Measurements from ENCODE around the gene CYP19A1. TPM values are rescaled to one million over a fixed set of nuclear protein-coding genes. Genes with fewer than 3 reads are reported as not detected.
A peak's percentile ranks its signal among the peaks of the same experiment; 100 is the strongest.

The CYP19A1 gene
- total and polyA plus RNA-seq, 7 donors, result 0.10 to 0.71 (median 0.41) TPM; not detected in 4

DNA sequence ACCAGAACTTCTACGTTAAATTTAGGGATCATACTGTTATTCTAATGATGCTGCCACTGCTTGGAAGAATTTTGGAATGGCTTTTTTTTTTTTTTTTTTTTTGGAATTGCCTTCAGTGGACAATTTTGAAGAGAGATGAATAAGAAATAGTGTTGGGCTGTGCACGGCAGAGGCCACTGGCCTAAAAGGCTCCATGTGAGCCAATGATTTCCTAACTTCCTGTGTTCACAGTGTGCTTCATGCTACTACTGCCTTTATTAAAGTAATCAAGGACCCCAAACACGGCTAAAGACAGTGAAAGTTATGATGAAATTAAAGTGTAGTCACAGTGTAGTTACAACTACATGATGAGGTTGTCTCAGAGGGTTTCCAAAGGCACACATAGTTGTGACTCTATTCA lies 142.9 kb downstream of the CYP19A1 start:
- Histone ChIP-seq H3K36me3 (no peaks in the 10 kb centered on the region), H3K27ac (no peak overlapping the region), H3K27me3 (peaks cover 0 to 19% (median 3%) of the 10 kb centered on the region in 3 donors), H3K9me3 (no peaks in the 10 kb centered on the region), H3K4me3 (no peak overlapping the region), H3K4me1 (peaks cover 0 to 7% (median 6%) of the 10 kb centered on the region in 4 donors)
- WGBS, 2 donors, result 67% methylated on average over 3 of the region's 3 CpGs
- no peak for DNase-seq
- TF ChIP-seq EP300 (IDR thresholded peaks at IDR 0.05) (no peak), POLR2A (IDR thresholded peaks at IDR 0.05) (no peak), POLR2AphosphoS5 (IDR thresholded peaks at IDR 0.05) (no peak)
- TF ChIP-seq, protein P1, sequence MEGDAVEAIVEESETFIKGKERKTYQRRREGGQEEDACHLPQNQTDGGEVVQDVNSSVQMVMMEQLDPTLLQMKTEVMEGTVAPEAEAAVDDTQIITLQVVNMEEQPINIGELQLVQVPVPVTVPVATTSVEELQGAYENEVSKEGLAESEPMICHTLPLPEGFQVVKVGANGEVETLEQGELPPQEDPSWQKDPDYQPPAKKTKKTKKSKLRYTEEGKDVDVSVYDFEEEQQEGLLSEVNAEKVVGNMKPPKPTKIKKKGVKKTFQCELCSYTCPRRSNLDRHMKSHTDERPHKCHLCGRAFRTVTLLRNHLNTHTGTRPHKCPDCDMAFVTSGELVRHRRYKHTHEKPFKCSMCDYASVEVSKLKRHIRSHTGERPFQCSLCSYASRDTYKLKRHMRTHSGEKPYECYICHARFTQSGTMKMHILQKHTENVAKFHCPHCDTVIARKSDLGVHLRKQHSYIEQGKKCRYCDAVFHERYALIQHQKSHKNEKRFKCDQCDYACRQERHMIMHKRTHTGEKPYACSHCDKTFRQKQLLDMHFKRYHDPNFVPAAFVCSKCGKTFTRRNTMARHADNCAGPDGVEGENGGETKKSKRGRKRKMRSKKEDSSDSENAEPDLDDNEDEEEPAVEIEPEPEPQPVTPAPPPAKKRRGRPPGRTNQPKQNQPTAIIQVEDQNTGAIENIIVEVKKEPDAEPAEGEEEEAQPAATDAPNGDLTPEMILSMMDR (IDR thresholded peaks at IDR 0.05), result no peak
- intact Hi-C loops (cut with DNase I), result no loop called here

DNA sequence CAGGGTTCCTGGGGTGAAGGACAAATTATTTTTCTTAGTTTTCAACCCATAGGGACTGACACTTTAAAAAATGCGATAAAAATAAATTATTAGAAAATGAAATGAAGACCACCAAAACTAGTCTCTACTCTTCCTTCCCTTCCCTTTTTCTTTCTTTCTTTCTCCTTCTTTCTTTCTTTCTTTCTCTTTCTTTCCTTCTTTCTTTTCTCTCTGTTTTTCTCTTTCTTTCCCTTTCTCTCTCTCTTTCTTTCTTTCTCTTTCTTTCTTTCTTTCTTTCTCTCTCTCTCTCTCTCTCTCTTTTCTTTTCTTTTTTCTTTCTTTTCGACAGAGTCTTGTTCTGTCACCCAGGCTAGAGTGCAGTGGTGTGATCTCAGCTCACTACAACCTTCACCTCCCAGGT lies 144.4 kb downstream of the CYP19A1 start:
- Histone ChIP-seq H3K4me1 (peaks cover 0 to 7% (median 6%) of the 10 kb centered on the region in 4 donors), H3K27ac (no peak overlapping the region), H3K4me3 (no peak overlapping the region), H3K27me3 (peaks cover 0 to 19% (median 3%) of the 10 kb centered on the region in 3 donors), H3K36me3 (no peaks in the 10 kb centered on the region), H3K9me3 (no peaks in the 10 kb centered on the region)
- no peak for DNase-seq
- 69 to 93% methylated on average over 2 of the region's 2 CpGs for WGBS, 2 donors
- TF ChIP-seq, protein P1 (IDR thresholded peaks at IDR 0.05), result no peak
- TF ChIP-seq POLR2A (IDR thresholded peaks at IDR 0.05), result no peak
- no peak for TF ChIP-seq POLR2AphosphoS5 (IDR thresholded peaks at IDR 0.05)
- no peak for TF ChIP-seq EP300 (IDR thresholded peaks at IDR 0.05)
- intact Hi-C loops (cut with DNase I), result no loop called here

DNA sequence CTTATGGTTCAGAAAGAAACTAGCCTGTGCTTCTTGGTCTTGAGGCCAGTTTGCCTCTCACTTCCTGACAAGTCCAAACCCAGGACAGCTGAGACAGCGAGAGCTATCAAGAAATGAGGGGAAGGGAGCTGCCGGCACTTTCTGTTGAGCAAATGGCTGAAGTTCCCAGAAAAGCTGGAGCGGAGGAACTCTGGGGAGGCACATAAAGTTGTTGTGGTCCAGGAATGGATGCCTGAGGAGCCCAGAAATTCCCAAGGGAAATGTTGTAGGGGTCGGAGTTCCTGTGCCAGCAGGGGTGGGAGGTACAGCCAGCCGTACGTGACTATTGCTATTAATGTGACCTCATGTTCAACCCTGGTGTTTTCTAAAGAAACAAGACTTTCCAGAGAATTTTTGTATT lies 144.9 kb downstream of the CYP19A1 start:
- Histone ChIP-seq H3K9me3 (no peaks in the 10 kb centered on the region), H3K4me3 (no peak overlapping the region), H3K4me1 (peaks cover 0 to 7% (median 6%) of the 10 kb centered on the region in 4 donors), H3K36me3 (no peaks in the 10 kb centered on the region), H3K27ac (no peak overlapping the region), H3K27me3 (peaks cover 0 to 19% (median 3%) of the 10 kb centered on the region in 3 donors)
- WGBS, 2 donors, result 69 to 81% methylated on average over 6 of the region's 6 CpGs
- intact Hi-C loops (cut with DNase I), result no loop called here
- TF ChIP-seq, protein P1 (IDR thresholded peaks at IDR 0.05), result no peak
- TF ChIP-seq POLR2A (IDR thresholded peaks at IDR 0.05) (no peak), EP300 (IDR thresholded peaks at IDR 0.05) (no peak), POLR2AphosphoS5 (IDR thresholded peaks at IDR 0.05) (no peak)
- no peak for DNase-seq

DNA sequence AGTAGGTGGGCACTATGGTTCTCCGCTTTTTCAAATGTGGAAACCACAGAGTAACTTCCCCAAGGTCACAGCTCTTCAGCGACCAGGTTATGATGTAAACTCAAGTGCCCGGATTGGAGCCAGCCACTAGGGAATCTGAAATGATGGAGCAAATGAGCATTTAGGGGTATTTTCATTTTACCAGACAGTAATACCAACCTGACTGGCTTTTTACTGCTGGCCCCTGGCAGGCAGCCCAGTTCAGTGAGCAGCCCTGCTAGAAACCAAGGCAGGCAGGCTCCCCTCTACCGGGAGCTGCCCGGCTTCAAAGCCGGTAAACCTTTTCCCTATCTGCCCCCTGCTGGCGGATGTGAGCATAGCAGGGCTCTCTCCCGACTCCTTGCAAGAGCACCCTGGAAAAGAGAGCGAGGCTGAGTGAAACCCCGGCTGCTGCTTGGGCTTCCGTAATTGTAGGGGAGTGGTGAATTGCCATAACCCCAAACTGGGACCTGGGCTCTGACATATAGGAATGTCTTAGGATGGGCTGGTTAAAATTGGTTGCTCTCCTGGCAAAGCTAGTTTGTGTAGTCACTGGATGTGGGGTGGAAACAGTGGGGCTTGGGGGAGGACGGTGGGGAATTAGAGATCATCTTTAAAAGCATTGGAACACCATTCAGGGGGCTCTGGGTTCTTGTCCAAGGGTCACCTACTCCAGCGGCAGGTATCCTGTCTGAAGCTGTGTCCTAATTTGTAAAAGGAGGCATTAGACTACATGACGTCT lies 145.7 kb downstream of the CYP19A1 start:
- Histone ChIP-seq H3K27me3 (peaks cover 0 to 19% (median 3%) of the 10 kb centered on the region in 3 donors), H3K36me3 (no peaks in the 10 kb centered on the region), H3K4me1 (peaks cover 0 to 7% (median 6%) of the 10 kb centered on the region in 4 donors), H3K9me3 (no peaks in the 10 kb centered on the region), H3K4me3 (no peak overlapping the region), H3K27ac (no peak overlapping the region)
- DNase-seq, result peak; percentile 92
- intact Hi-C loops (cut with DNase I), result loop anchor here (1.0 kb wide), 1 partner anchor 29 kb away; no protein-coding TSS in a partner anchor
- 28 to 34% methylated on average over 14 of the region's 14 CpGs for WGBS, 2 donors
- no peak for TF ChIP-seq POLR2AphosphoS5 (IDR thresholded peaks at IDR 0.05)
- TF ChIP-seq EP300 (IDR thresholded peaks at IDR 0.05), result no peak
- TF ChIP-seq POLR2A (IDR thresholded peaks at IDR 0.05), result no peak
- TF ChIP-seq, protein P1 (IDR thresholded peaks at IDR 0.05), result peak; percentile 55 to 94 (median 84)

Measured in sigmoid colon (tissue), 7 donors.